ENCODE data around the gene SLC28A1. TPM values are rescaled to one million over a fixed set of nuclear protein-coding genes. Genes with fewer than 3 reads are reported as not detected.

Gene SLC28A1
- total and polyA plus RNA-seq, 7 experiments from 2014 or later = not detected

GRCh38 chr15:84889313-84889990 is 5.0 kb downstream of the SLC28A1 start:
- no peaks in the 10 kb centered on the region for H3K36me3 ChIP-seq (ENCODE audit: control insufficient read depth in 2 of 3, insufficient read depth in 3 of 3, low read length in 3 of 3)
- intact Hi-C loops (cut with micrococcal nuclease) = no loop called here
- ChIA-PET CTCF (no interaction called here), POLR2A (no interaction called here)
- Mint-ChIP-seq H3K4me1 (peaks cover 0 to 2% (median 0%) of the 10 kb centered on the region in 7 donors), H3K4me3 (no peak overlapping the region), H3K27me3 (peaks cover 0 to 9% (median 5%) of the 10 kb centered on the region in 5 donors), H3K9me3 (no peaks in the 10 kb centered on the region), H3K36me3 (no peaks in the 10 kb centered on the region), H3K27ac (no peak overlapping the region)
- ATAC-seq (no peak), DNase-seq (no peak)
- H3K27ac ChIP-seq (ENCODE audit: low read depth, low read length) = no peak overlapping the region
- no peaks in the 10 kb centered on the region for H3K9me3 ChIP-seq (ENCODE audit: control insufficient read depth in 2 of 3, low read length in 3 of 3)
- no peaks in the 10 kb centered on the region for H3K4me1 ChIP-seq (ENCODE audit: control insufficient read depth in 2 of 2, insufficient read depth in 2 of 2, low read length in 2 of 2)
- H3K27me3 ChIP-seq (ENCODE audit: control insufficient read depth in 2 of 2, insufficient read depth in 2 of 2, low read length in 2 of 2) = no peaks in the 10 kb centered on the region
- no peak overlapping the region for H3K4me3 ChIP-seq (ENCODE audit: low read length)

GRCh38 chr15:84889991-84890669 is 5.7 kb downstream of the SLC28A1 start:
- H3K4me1 Mint-ChIP-seq = peaks cover 0 to 2% (median 0%) of the 10 kb centered on the region in 7 donors
- no peaks in the 10 kb centered on the region for H3K36me3 ChIP-seq (ENCODE audit: control insufficient read depth in 2 of 3, insufficient read depth in 3 of 3, low read length in 3 of 3)
- H3K4me1 ChIP-seq (ENCODE audit: control insufficient read depth in 2 of 2, insufficient read depth in 2 of 2, low read length in 2 of 2) = no peaks in the 10 kb centered on the region
- peaks cover 0 to 6% (median 5%) of the 10 kb centered on the region in 5 donors for H3K27me3 Mint-ChIP-seq
- H3K4me3 ChIP-seq (ENCODE audit: low read length) = no peak overlapping the region
- H3K4me3 Mint-ChIP-seq = no peak overlapping the region
- H3K9me3 Mint-ChIP-seq = no peaks in the 10 kb centered on the region
- H3K27ac Mint-ChIP-seq = no peak overlapping the region
- intact Hi-C loops (cut with micrococcal nuclease) = no loop called here
- no peak for ATAC-seq
- ChIA-PET POLR2A (no interaction called here), CTCF (interaction anchor here (0.5 kb wide), 1 partner anchor 22 kb away, joined by 3 read pairs; no protein-coding TSS in a partner anchor)
- no peak for DNase-seq
- H3K27ac ChIP-seq (ENCODE audit: low read depth, low read length) = no peak overlapping the region
- no peaks in the 10 kb centered on the region for H3K36me3 Mint-ChIP-seq
- H3K27me3 ChIP-seq (ENCODE audit: control insufficient read depth in 2 of 2, insufficient read depth in 2 of 2, low read length in 2 of 2) = no peaks in the 10 kb centered on the region
- no peaks in the 10 kb centered on the region for H3K9me3 ChIP-seq (ENCODE audit: control insufficient read depth in 2 of 3, low read length in 3 of 3)

GRCh38 chr15:84890670-84891162 is 6.3 kb downstream of the SLC28A1 start:
- ChIA-PET CTCF (no interaction called here), POLR2A (no interaction called here)
- Mint-ChIP-seq H3K27me3 (peaks cover 0 to 6% (median 5%) of the 10 kb centered on the region in 5 donors), H3K27ac (no peak overlapping the region), H3K4me3 (no peak overlapping the region), H3K36me3 (no peaks in the 10 kb centered on the region), H3K9me3 (no peaks in the 10 kb centered on the region), H3K4me1 (peaks cover 0 to 2% (median 0%) of the 10 kb centered on the region in 7 donors)
- H3K4me1 ChIP-seq (ENCODE audit: control insufficient read depth in 2 of 2, insufficient read depth in 2 of 2, low read length in 2 of 2) = no peaks in the 10 kb centered on the region
- H3K36me3 ChIP-seq (ENCODE audit: control insufficient read depth in 2 of 3, insufficient read depth in 3 of 3, low read length in 3 of 3) = no peaks in the 10 kb centered on the region
- DNase-seq (no peak), ATAC-seq (no peak)
- H3K27ac ChIP-seq (ENCODE audit: low read depth, low read length) = no peak overlapping the region
- no peak overlapping the region for H3K4me3 ChIP-seq (ENCODE audit: low read length)
- no peaks in the 10 kb centered on the region for H3K27me3 ChIP-seq (ENCODE audit: control insufficient read depth in 2 of 2, insufficient read depth in 2 of 2, low read length in 2 of 2)
- intact Hi-C loops (cut with micrococcal nuclease) = no loop called here
- H3K9me3 ChIP-seq (ENCODE audit: control insufficient read depth in 2 of 3, low read length in 3 of 3) = no peaks in the 10 kb centered on the region

GRCh38 chr15:84891339-84891738 is 6.9 kb downstream of the SLC28A1 start:
- ATAC-seq (no peak), DNase-seq (no peak)
- Histone ChIP-seq H3K4me3 (ENCODE audit: low read length) (no peak overlapping the region), H3K27me3 (ENCODE audit: control insufficient read depth in 2 of 2, insufficient read depth in 2 of 2, low read length in 2 of 2) (no peaks in the 10 kb centered on the region), H3K9me3 (ENCODE audit: control insufficient read depth in 2 of 3, low read length in 3 of 3) (no peaks in the 10 kb centered on the region), H3K4me1 (ENCODE audit: control insufficient read depth in 2 of 2, insufficient read depth in 2 of 2, low read length in 2 of 2) (no peaks in the 10 kb centered on the region), H3K36me3 (ENCODE audit: control insufficient read depth in 2 of 3, insufficient read depth in 3 of 3, low read length in 3 of 3) (no peaks in the 10 kb centered on the region), H3K27ac (ENCODE audit: low read depth, low read length) (no peak overlapping the region)
- Mint-ChIP-seq H3K9me3 (no peaks in the 10 kb centered on the region), H3K27me3 (peaks cover 0 to 6% (median 5%) of the 10 kb centered on the region in 5 donors), H3K27ac (peak overlapping the region in 1 of 9 donors; percentile 63), H3K4me1 (peaks cover 0 to 2% (median 0%) of the 10 kb centered on the region in 7 donors), H3K36me3 (no peaks in the 10 kb centered on the region), H3K4me3 (no peak overlapping the region)
- intact Hi-C loops (cut with micrococcal nuclease) = no loop called here
- CTCF ChIA-PET = no interaction called here
- POLR2A ChIA-PET = no interaction called here

- POLR2A ChIA-PET = no interaction called here
- no peaks in the 10 kb centered on the region for H3K27me3 ChIP-seq (ENCODE audit: control insufficient read depth in 2 of 2, insufficient read depth in 2 of 2, low read length in 2 of 2)
- CTCF ChIA-PET = interaction anchor here (0.6 kb wide), 1 partner anchor 322 kb away, joined by 3 read pairs; no protein-coding TSS in a partner anchor
- intact Hi-C loops (cut with micrococcal nuclease) = no loop called here
- H3K4me1 ChIP-seq (ENCODE audit: control insufficient read depth in 2 of 2, insufficient read depth in 2 of 2, low read length in 2 of 2) = no peaks in the 10 kb centered on the region
- Mint-ChIP-seq H3K4me3 (no peak overlapping the region), H3K36me3 (no peaks in the 10 kb centered on the region), H3K27ac (no peak overlapping the region), H3K9me3 (no peaks in the 10 kb centered on the region), H3K27me3 (peaks cover 0 to 10% (median 6%) of the 10 kb centered on the region in 5 donors), H3K4me1 (peaks cover 0 to 2% (median 0%) of the 10 kb centered on the region in 7 donors)
- ATAC-seq (no peak), DNase-seq (no peak)
- no peaks in the 10 kb centered on the region for H3K36me3 ChIP-seq (ENCODE audit: control insufficient read depth in 2 of 3, insufficient read depth in 3 of 3, low read length in 3 of 3)
- no peaks in the 10 kb centered on the region for H3K9me3 ChIP-seq (ENCODE audit: control insufficient read depth in 2 of 3, low read length in 3 of 3)
- H3K4me3 ChIP-seq (ENCODE audit: low read length) = no peak overlapping the region
- no peak overlapping the region for H3K27ac ChIP-seq (ENCODE audit: low read depth, low read length)
Measured at GRCh38 chr15:84892786-84893307, 8.4 kb downstream of the SLC28A1 start.

GRCh38 chr15:84893607-84894006 is 9.1 kb downstream of the SLC28A1 start:
- H3K27ac ChIP-seq (ENCODE audit: low read depth, low read length) = no peak overlapping the region
- ATAC-seq (no peak), DNase-seq (no peak)
- Mint-ChIP-seq H3K9me3 (peaks cover 0 to 1% (median 0%) of the 10 kb centered on the region in 11 donors), H3K36me3 (peaks cover 0 to 1% (median 0%) of the 10 kb centered on the region in 5 donors), H3K4me3 (no peak overlapping the region), H3K27ac (no peak overlapping the region), H3K27me3 (peaks cover 0 to 10% (median 7%) of the 10 kb centered on the region in 5 donors), H3K4me1 (peaks cover 0 to 2% (median 0%) of the 10 kb centered on the region in 7 donors)
- H3K9me3 ChIP-seq (ENCODE audit: control insufficient read depth in 2 of 3, low read length in 3 of 3) = no peaks in the 10 kb centered on the region
- no peaks in the 10 kb centered on the region for H3K27me3 ChIP-seq (ENCODE audit: control insufficient read depth in 2 of 2, insufficient read depth in 2 of 2, low read length in 2 of 2)
- intact Hi-C loops (cut with micrococcal nuclease) = no loop called here
- no peak overlapping the region for H3K4me3 ChIP-seq (ENCODE audit: low read length)
- ChIA-PET CTCF (interaction anchor here (0.6 kb wide), 1 partner anchor 323 kb away, joined by 3 read pairs; no protein-coding TSS in a partner anchor), POLR2A (no interaction called here)
- H3K4me1 ChIP-seq (ENCODE audit: control insufficient read depth in 2 of 2, insufficient read depth in 2 of 2, low read length in 2 of 2) = no peaks in the 10 kb centered on the region
- H3K36me3 ChIP-seq (ENCODE audit: control insufficient read depth in 2 of 3, insufficient read depth in 3 of 3, low read length in 3 of 3) = no peaks in the 10 kb centered on the region

Data from naive thymus-derived CD4-positive, alpha-beta T cell (primary cell).